Measurements from ENCODE around the gene USP9Y. TPM values are rescaled to one million over a fixed set of nuclear protein-coding genes. Genes with fewer than 3 reads are reported as not detected.

Gene USP9Y
- total RNA-seq, 1 donor from 2014 or later: not detected

GRCh38 chrY:12710460-12710859 lies 9.4 kb downstream of the USP9Y start:
- DNase-seq (ENCODE audit: extremely low spot score in 2 of 2): no peak
- no peaks in the 10 kb centered on the region for H3K36me3 ChIP-seq
- no peak overlapping the region for H3K4me3 ChIP-seq
- H3K9me3 ChIP-seq: no peaks in the 10 kb centered on the region
- TF ChIP-seq, protein P1, sequence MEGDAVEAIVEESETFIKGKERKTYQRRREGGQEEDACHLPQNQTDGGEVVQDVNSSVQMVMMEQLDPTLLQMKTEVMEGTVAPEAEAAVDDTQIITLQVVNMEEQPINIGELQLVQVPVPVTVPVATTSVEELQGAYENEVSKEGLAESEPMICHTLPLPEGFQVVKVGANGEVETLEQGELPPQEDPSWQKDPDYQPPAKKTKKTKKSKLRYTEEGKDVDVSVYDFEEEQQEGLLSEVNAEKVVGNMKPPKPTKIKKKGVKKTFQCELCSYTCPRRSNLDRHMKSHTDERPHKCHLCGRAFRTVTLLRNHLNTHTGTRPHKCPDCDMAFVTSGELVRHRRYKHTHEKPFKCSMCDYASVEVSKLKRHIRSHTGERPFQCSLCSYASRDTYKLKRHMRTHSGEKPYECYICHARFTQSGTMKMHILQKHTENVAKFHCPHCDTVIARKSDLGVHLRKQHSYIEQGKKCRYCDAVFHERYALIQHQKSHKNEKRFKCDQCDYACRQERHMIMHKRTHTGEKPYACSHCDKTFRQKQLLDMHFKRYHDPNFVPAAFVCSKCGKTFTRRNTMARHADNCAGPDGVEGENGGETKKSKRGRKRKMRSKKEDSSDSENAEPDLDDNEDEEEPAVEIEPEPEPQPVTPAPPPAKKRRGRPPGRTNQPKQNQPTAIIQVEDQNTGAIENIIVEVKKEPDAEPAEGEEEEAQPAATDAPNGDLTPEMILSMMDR (IDR thresholded peaks at IDR 0.05): no peak
- no peak for TF ChIP-seq POLR2AphosphoS5 (IDR thresholded peaks at IDR 0.05; ENCODE audit: insufficient read depth in 1 of 2, low read depth in 1 of 2)
- no peak for TF ChIP-seq POLR2A (IDR thresholded peaks at IDR 0.05)
- H3K27me3 ChIP-seq: no peaks in the 10 kb centered on the region
- H3K4me1 ChIP-seq: no peaks in the 10 kb centered on the region
- intact Hi-C loops (cut with DNase I): no loop called here
- H3K27ac ChIP-seq: no peak overlapping the region

DNA sequence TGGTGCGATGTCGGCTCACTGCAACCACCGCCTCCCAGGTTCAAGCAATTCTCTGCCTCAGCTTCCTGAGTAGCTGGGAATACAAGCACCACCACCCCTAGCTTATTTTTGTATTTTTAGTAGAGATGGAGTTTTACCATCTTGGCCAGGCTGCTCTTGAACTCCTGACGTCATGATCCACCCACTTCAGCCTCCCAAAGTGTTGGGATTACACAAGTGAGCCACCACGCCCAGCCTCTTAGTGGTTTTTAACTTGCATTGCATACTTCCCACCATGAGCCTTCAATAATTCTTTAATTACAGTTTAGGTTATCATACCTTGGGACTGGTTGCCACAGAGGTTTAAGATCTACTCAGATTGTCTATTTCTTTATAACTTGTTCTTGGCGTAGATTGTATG lies 14.3 kb downstream of the USP9Y start:
- no peak overlapping the region for H3K27ac ChIP-seq
- DNase-seq (ENCODE audit: extremely low spot score in 2 of 2): no peak
- no peaks in the 10 kb centered on the region for H3K9me3 ChIP-seq
- intact Hi-C loops (cut with DNase I): no loop called here
- no peaks in the 10 kb centered on the region for H3K4me1 ChIP-seq
- no peaks in the 10 kb centered on the region for H3K36me3 ChIP-seq
- TF ChIP-seq, protein P1 (IDR thresholded peaks at IDR 0.05): no peak
- TF ChIP-seq POLR2AphosphoS5 (IDR thresholded peaks at IDR 0.05; ENCODE audit: insufficient read depth in 1 of 2, low read depth in 1 of 2) (no peak), POLR2A (IDR thresholded peaks at IDR 0.05) (no peak)
- H3K27me3 ChIP-seq: no peaks in the 10 kb centered on the region
- H3K4me3 ChIP-seq: no peak overlapping the region

- H3K9me3 ChIP-seq: no peaks in the 10 kb centered on the region
- no peak for TF ChIP-seq POLR2A (IDR thresholded peaks at IDR 0.05)
- TF ChIP-seq POLR2AphosphoS5 (IDR thresholded peaks at IDR 0.05; ENCODE audit: insufficient read depth in 1 of 2, low read depth in 1 of 2): no peak
- TF ChIP-seq, protein P1 (IDR thresholded peaks at IDR 0.05): no peak
- no peak for DNase-seq (ENCODE audit: extremely low spot score in 2 of 2)
- H3K4me1 ChIP-seq: no peaks in the 10 kb centered on the region
- H3K36me3 ChIP-seq: no peaks in the 10 kb centered on the region
- no peak overlapping the region for H3K4me3 ChIP-seq
- no peaks in the 10 kb centered on the region for H3K27me3 ChIP-seq
- no peak overlapping the region for H3K27ac ChIP-seq
- intact Hi-C loops (cut with DNase I): no loop called here
Observed at GRCh38 chrY:12729746-12730145, 28.7 kb downstream of the USP9Y start.

GRCh38 chrY:12733625-12734024 lies 32.6 kb downstream of the USP9Y start:
- no peak for TF ChIP-seq POLR2A (IDR thresholded peaks at IDR 0.05)
- TF ChIP-seq POLR2AphosphoS5 (IDR thresholded peaks at IDR 0.05; ENCODE audit: insufficient read depth in 1 of 2, low read depth in 1 of 2): no peak
- TF ChIP-seq, protein P1 (IDR thresholded peaks at IDR 0.05): no peak

DNA sequence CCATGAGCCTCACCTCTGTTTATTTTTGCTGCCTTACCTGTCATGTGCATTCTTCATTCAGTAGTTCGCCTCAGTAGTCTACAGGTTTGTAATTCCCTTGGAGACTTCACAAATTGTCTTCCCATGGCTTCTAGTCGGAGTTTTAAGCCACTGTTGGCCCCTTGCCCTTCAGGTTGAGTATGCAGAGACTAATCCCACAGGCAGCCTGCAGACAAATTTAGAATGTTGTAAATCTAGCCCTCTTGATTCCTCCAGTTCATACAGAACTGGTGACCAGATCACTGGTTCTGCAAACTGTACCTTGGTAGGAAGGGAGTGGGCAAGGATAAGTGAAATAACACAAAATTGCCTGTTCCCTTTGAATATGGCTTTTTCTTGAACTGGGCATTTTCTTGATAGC lies 33.0 kb downstream of the USP9Y start:
- no peak overlapping the region for H3K27ac ChIP-seq
- H3K36me3 ChIP-seq: no peaks in the 10 kb centered on the region
- intact Hi-C loops (cut with DNase I): no loop called here
- DNase-seq (ENCODE audit: extremely low spot score in 2 of 2): no peak
- no peak for TF ChIP-seq POLR2A (IDR thresholded peaks at IDR 0.05)
- TF ChIP-seq, protein P1 (IDR thresholded peaks at IDR 0.05): no peak
- TF ChIP-seq POLR2AphosphoS5 (IDR thresholded peaks at IDR 0.05; ENCODE audit: insufficient read depth in 1 of 2, low read depth in 1 of 2): no peak
- no peak overlapping the region for H3K4me3 ChIP-seq
- H3K4me1 ChIP-seq: no peaks in the 10 kb centered on the region
- no peaks in the 10 kb centered on the region for H3K9me3 ChIP-seq
- H3K27me3 ChIP-seq: no peaks in the 10 kb centered on the region

More at GRCh38 chrY:12733625-12734024, 32.6 kb downstream of the USP9Y start:
- Histone ChIP-seq H3K9me3 (no peaks in the 10 kb centered on the region), H3K27me3 (no peaks in the 10 kb centered on the region), H3K36me3 (no peaks in the 10 kb centered on the region), H3K4me3 (no peak overlapping the region), H3K4me1 (no peaks in the 10 kb centered on the region), H3K27ac (no peak overlapping the region)
- intact Hi-C loops (cut with DNase I): no loop called here
- no peak for DNase-seq (ENCODE audit: extremely low spot score in 2 of 2)

All from vagina (tissue), 2 donors.